Upper lobe of right lung (tissue), 1 donor: ENCODE measurements around the gene PROKR2. TPM values are rescaled to one million over a fixed set of nuclear protein-coding genes. Genes with fewer than 3 reads are reported as not detected.

Source experiments
- ATAC-seq: fragments of 200-7000 bp; cut with Tn5 transposase; one replicate; pipeline ENCODE4 v1.9.1; 2020; ENCODE audit warnings: mild to moderate bottlenecking, moderate library complexity
- DNase-seq: peaks from one replicate; pipeline ENCODE4 v3.0.0-alpha.2; 2020
- H3K27ac ChIP-seq: fragments of 200-600 bp; one replicate; pipeline ENCODE4 v1.8.0; 2022
- H3K27me3 ChIP-seq: fragments of 200-600 bp; one replicate; pipeline ENCODE4 v1.8.0; 2022; ENCODE audit warnings: mild to moderate bottlenecking
- H3K36me3 ChIP-seq: fragments of 200-600 bp; one replicate; pipeline ENCODE4 v1.8.0; 2022
- H3K4me1 ChIP-seq: fragments of 200-600 bp; one replicate; pipeline ENCODE4 v1.8.0; 2022
- H3K4me3 ChIP-seq: fragments of 200-600 bp; one replicate; pipeline ENCODE4 v1.8.0; 2022; ENCODE audit warnings: mild to moderate bottlenecking
- H3K9me3 ChIP-seq: fragments of 200-600 bp; one replicate; pipeline ENCODE4 v1.8.0; 2022
- intact Hi-C: fragments of 100-400 bp; cut with DNase I; formaldehyde crosslinking; loops from one replicate; pipeline ENCODE4 v1.11.0; 2022
- total RNA-seq: library from RNA; stranded (reverse); fragmentation: NEBNext Ultra II Directional; extraction: Animal tissue kit (Norgen Biotek cat#: 25700); gene quantifications from one replicate; pipeline ENCODE4 v1.2.1, GENCODE V29; 2021
- TF ChIP-seq, protein P1 (sequence below): fragments of 200-600 bp; IDR thresholded peaks from one replicate; pipeline ENCODE4 v1.8.0; 2022; ENCODE audit warnings: antibody characterized with exemption
- donor health status: DM: no; HTN: yes; CAD: no; lungs with severe emphysema.

PROKR2 gene
- total RNA-seq, 1 donor from 2014 or later: not detected

DNA sequence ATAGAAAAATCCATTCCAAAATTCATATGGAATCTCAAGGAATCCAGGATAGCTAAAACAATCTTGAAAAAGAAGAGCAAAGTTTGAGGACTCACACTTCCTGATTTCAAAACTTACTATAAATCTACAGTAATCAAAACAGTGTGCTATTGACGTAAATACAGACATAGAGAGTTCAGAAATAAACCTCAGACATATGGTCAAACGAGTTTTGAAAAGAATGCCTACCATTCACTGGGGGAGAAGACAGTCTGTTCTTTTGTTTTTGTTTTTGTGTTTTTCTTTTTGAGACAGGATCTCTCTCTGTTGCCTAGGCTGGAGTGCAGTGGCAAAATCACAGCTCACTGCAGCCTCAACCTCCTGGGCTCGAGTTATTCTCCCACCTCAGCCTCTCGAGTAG is 25.3 kb upstream of the PROKR2 start:
- intact Hi-C loops: no loop called here
- TF ChIP-seq, protein P1, sequence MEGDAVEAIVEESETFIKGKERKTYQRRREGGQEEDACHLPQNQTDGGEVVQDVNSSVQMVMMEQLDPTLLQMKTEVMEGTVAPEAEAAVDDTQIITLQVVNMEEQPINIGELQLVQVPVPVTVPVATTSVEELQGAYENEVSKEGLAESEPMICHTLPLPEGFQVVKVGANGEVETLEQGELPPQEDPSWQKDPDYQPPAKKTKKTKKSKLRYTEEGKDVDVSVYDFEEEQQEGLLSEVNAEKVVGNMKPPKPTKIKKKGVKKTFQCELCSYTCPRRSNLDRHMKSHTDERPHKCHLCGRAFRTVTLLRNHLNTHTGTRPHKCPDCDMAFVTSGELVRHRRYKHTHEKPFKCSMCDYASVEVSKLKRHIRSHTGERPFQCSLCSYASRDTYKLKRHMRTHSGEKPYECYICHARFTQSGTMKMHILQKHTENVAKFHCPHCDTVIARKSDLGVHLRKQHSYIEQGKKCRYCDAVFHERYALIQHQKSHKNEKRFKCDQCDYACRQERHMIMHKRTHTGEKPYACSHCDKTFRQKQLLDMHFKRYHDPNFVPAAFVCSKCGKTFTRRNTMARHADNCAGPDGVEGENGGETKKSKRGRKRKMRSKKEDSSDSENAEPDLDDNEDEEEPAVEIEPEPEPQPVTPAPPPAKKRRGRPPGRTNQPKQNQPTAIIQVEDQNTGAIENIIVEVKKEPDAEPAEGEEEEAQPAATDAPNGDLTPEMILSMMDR: no peak
- H3K36me3 ChIP-seq: no peaks in the 10 kb centered on the region

DNA sequence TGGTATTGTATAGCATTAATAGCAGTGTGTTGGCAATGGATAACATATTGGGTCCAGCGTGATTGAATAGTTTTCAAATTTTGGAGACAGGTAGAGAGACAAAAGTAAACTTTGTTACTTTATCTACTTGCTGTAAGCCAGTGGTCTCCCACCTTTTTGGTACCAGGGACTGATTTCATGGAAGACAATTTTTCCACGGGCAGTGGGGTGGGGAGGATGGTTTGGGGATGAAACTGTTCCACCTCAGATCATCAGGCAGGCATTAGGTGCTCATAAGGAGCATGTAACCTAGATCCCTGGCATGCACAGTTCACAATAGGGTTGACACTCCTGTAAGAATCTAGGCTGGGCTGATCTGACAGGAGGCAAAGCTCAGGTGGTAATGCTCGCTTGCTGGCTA is 14.6 kb upstream of the PROKR2 start:
- H3K4me1 ChIP-seq: no peaks in the 10 kb centered on the region
- TF ChIP-seq, protein P1: no peak
- H3K36me3 ChIP-seq: no peaks in the 10 kb centered on the region
- no peaks in the 10 kb centered on the region for H3K9me3 ChIP-seq
- H3K27ac ChIP-seq: no peak overlapping the region
- DNase-seq (no peak), ATAC-seq (no peak)
- intact Hi-C loops: no loop called here
- no peaks in the 10 kb centered on the region for H3K27me3 ChIP-seq
- no peak overlapping the region for H3K4me3 ChIP-seq

More for the DNA sequence above, 25.3 kb upstream of the PROKR2 start:
- Histone ChIP-seq H3K9me3 (no peaks in the 10 kb centered on the region), H3K27me3 (no peaks in the 10 kb centered on the region), H3K27ac (no peak overlapping the region), H3K4me3 (no peak overlapping the region), H3K4me1 (no peaks in the 10 kb centered on the region)
- ATAC-seq (no peak), DNase-seq (no peak)

DNA sequence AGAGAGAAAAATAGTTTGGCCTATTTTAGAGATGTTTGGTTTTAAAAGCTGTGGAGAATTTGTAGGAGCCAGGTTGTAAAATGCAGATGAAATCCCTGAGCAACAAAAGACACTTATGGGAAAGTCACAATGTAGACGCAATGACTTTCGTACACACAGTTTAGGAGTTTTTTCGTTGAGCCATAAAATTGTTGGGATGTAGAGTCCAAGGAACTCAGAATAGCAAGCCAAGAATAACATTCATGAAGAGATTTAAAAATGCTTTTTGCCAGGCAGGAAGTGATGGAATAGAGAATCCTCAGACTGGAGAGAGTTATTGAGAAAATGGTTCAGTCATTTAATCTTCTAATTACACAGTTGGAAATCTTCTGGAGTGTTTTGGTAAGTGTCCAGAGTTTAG is 11.5 kb upstream of the PROKR2 start:
- DNase-seq: no peak
- no peaks in the 10 kb centered on the region for H3K36me3 ChIP-seq
- no peaks in the 10 kb centered on the region for H3K27me3 ChIP-seq
- ATAC-seq: no peak
- no peak overlapping the region for H3K27ac ChIP-seq
- H3K4me1 ChIP-seq: no peaks in the 10 kb centered on the region
- intact Hi-C loops: no loop called here
- TF ChIP-seq, protein P1: no peak
- H3K9me3 ChIP-seq: no peaks in the 10 kb centered on the region
- no peak overlapping the region for H3K4me3 ChIP-seq

DNA sequence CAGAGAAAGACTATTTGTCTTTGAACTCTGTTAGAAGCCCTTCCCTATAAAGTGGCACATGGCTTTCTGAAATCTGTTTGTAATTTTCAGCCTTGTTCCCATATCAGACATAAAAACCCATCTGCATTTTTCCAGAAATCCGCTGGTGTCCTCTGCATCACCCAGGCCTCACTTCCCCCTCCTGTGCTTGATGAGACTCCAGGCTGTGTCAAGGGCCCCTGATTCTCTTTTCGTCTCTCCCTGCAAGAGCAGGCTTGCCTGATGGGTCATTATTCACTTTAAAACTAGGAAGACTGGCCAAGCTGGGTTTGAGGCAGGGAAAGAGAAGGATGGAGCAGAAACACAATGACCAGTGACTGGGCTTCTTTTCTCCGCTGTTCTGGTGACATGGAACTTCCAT is 10.6 kb upstream of the PROKR2 start:
- Histone ChIP-seq H3K27me3 (no peaks in the 10 kb centered on the region), H3K4me3 (no peak overlapping the region), H3K36me3 (no peaks in the 10 kb centered on the region), H3K4me1 (no peaks in the 10 kb centered on the region), H3K27ac (no peak overlapping the region), H3K9me3 (no peaks in the 10 kb centered on the region)
- no peak for DNase-seq
- ATAC-seq: no peak
- TF ChIP-seq, protein P1: no peak
- intact Hi-C loops: no loop called here

DNA sequence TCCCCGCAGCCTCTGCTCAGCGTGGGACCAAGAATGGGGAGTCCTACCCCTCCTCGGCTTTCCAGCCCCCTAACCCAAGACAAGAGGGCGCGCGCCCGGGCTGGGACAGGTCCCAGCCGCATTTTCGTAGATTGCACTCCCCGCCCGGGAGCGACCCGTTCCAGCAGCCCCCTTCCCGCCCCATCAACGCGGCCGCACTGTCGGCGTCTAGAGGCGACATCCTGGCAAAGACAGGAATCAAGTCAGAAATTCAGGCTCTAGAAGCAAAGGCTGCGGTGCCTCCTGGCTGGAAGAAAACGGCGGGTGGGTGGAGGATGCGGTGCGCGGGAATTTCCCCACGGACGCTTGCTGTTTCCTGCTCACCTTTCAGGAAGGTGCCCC is 957 bp downstream of the PROKR2 start:
- Histone ChIP-seq H3K27me3 (peaks cover 45% of the 10 kb centered on the region), H3K4me3 (no peak overlapping the region)

DNA sequence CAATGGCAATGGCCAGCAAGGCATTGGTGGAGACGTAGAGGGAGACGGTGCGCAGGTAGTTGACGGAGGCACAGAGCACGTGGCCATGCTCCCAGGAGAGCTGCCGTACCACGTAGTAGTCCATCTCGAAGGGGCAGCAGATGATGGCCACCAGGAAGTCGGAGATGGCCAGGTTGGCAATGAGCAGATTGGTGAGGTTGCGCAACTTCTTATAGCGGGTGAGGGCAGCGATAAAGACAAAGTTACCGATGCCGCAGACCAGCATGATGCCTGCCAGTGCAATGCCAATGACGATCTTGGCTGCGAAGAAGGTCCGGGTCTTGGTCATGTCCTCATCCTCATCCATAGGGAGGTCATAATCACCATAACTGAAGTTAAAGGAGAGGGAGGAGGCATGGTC is 2.8 kb downstream of the PROKR2 start:
- no peak overlapping the region for H3K4me3 ChIP-seq
- H3K27me3 ChIP-seq: peaks cover 44% of the 10 kb centered on the region
- intact Hi-C loops: no loop called here
- ATAC-seq (no peak), DNase-seq (no peak)
- H3K36me3 ChIP-seq: no peaks in the 10 kb centered on the region
- H3K4me1 ChIP-seq: no peaks in the 10 kb centered on the region
- no peak overlapping the region for H3K27ac ChIP-seq
- no peaks in the 10 kb centered on the region for H3K9me3 ChIP-seq
- TF ChIP-seq, protein P1: no peak

More for the DNA sequence above, 957 bp downstream of the PROKR2 start:
- Histone ChIP-seq H3K36me3 (no peaks in the 10 kb centered on the region), H3K4me1 (no peaks in the 10 kb centered on the region), H3K27ac (no peak overlapping the region), H3K9me3 (no peaks in the 10 kb centered on the region)
- DNase-seq (no peak), ATAC-seq (no peak)
- TF ChIP-seq, protein P1: no peak
- intact Hi-C loops: no loop called here
